HG02588 (cell line): Measurements from ENCODE around the gene F10.

Experiments
- ATAC-seq: cut with Tn5 transposase; IDR thresholded peaks from one replicate; pipeline ENCODE4 v1.9.1; 2021; ENCODE audit warnings: mild to moderate bottlenecking, moderate library complexity; ENCODE audit not compliant: unreplicated experiment

The F10 gene

GRCh38 chr13:113086031-113086750 is 36.4 kb upstream of the F10 start:
- ATAC-seq: no peak

DNA sequence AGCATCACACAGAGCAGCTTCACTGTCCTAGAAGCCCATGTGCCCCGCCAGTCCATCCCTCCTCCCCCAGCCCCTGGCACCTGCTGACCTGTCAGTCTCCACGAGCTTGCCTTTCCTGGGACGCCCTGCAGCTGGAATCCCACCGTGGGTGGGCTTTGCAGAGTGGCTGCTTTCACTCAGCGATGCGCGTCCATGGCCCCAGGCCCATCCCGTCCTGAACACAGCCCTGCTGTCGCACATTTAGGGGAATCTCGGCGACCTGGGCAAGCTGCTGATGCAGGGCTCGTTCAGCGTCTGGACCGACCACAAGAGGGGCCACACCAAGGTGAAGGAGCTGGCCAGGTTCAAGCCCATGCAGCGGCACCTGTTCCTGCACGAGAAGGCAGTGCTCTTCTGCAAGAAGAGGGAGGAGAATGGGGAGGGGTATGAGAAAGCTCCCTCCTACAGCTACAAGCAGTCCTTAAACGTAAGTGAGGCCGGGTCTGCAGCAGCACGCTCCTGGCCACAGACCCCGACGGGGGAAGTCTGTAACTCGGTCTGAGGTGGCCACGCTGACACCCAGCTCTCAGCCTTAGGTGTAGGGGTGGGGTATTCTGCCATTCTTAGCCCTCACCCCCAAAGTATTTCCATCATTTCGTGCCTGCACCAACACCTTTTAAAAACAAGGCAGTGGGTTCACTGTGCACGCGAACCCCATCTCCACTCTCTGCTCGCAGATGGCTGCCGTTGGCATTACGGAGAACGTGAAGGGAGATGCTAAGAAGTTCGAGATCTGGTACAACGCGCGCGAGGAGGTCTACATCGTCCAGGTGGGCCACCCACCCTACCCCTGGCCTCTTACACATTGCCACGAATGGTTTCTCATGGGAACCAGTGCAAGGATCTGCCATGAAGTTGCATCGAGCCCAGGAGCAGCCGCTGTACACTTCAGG is 35.3 kb upstream of the F10 start:
- no peak for ATAC-seq

- ATAC-seq: no peak
These were observed 34.5 kb upstream of the F10 start for GRCh38 chr13:113087923-113088690.

DNA sequence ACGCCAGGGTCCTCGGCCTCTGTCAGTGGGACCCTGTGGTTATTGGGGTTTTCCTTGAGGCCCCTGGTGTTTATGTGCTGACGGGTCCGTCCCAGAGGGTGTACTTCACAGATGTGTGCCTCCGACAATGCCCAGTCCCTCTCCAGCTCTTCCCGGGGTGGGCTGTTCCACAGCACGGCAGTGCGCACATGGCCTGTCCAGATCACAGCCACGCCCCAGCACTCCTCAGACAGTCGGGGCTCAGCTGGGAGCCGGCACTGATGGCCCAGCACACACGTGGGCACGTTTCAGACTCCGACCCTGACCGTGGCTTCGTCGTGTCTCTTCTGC is 33.9 kb upstream of the F10 start:
- ATAC-seq: no peak

- no peak for ATAC-seq
These were observed 32.7 kb upstream of the F10 start for GRCh38 chr13:113089693-113090414.

DNA sequence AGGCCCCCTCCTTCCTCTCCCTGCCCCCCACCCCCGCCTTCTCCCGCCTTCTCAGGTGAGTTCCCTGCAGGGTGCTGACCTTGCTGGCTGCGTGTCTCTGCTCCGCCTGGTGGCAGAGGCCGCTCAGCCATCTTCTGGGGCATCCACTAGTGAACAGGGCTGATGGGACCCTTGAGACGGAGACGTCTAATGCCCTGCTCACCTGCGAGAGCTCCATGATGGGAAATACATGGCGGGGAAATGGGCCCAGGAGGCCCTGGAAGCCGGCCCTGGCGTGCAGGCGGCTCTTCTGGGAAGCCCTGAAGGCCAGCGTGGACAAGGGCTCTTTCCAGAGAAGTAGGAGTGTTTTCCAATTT is 32.2 kb upstream of the F10 start:
- no peak for ATAC-seq

DNA sequence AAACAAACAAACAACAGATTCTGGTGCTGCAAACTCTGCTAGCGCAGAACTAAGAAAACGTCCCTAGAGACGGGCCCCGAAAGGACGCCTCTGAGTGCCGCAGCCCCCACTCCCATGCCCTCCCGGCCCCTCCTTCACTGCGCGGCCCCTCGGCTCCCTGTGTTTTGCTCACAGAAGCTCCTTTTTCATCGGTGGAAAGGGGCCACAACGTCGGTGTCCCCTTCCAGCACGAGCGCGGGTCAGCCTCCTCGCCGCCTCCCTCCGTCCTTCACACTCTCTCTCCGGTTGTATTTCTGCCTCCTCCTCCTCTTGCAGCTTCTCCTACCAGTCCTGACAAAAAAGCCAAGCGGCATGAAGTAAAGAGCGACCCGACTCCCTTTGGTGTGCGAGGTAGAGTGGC is 31.8 kb upstream of the F10 start:
- ATAC-seq: no peak

- ATAC-seq: no peak
These were observed 31.3 kb upstream of the F10 start for GRCh38 chr13:113091211-113091771.

GRCh38 chr13:113091891-113092775 is 30.5 kb upstream of the F10 start:
- no peak for ATAC-seq

GRCh38 chr13:113092776-113093579 is 29.6 kb upstream of the F10 start:
- no peak for ATAC-seq

GRCh38 chr13:113093580-113094409 is 28.8 kb upstream of the F10 start:
- ATAC-seq: no peak

DNA sequence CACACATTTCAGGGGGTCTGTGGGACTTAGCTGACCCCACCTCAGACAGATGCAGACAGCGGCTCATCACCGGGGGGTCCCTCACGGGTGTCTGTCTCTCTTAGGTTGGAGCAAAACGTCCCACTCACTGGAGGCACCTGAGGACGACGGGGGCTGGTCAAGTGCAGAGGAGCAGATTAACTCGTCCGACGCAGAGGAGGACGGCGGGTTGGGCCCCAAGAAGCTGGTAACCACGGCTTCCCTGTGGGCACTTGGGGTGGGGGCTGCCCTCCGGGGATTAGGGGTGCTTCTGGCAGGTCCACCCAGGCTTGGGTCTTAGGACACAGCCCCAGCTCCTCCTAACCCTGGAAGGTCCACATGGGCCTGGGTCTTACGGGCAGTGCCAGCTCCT is 28.2 kb upstream of the F10 start:
- no peak for ATAC-seq

DNA sequence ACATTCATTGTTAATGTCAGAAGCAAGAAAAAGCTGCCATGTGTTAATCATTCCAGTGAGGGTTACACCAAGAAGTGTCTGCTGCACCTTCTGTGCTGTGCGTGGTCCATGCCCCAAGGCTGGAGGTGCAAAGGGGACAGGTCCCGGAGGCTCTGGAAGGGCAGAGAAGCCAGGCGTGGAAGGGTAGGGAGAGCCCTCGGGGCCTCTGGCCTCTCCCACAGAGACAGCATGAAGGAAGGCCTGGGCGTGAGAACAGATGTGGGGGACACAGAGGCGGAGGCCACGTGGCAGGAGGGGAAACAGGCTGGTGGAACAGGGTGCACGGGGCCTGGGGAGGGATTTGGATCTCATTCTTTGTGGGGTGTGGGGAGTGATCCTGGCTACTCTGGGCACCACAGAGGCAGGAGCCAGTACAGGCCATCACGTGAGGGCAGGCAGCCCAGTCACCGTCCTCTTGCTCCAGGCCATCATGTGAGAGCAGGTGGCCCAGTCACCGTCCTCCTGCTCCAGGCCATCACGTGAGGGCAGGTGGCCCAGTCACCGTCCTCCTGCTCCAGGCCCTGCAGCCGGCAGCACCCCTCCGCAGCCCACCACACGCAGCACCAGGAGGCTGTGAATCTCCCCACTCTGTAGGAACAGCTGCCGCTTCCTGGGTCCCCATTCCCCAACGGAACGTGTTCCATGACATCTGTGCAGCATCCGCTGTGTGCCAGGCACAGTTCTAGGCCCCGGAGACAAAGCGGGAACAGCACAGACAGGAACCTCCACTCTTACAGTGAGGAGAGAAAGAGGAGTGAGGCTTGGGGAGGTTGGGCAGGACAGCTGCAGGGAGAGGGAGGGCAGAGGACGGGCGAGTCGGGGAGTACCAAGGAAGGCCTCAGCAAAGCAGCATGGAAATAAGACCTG is 27.2 kb upstream of the F10 start:
- no peak for ATAC-seq

DNA sequence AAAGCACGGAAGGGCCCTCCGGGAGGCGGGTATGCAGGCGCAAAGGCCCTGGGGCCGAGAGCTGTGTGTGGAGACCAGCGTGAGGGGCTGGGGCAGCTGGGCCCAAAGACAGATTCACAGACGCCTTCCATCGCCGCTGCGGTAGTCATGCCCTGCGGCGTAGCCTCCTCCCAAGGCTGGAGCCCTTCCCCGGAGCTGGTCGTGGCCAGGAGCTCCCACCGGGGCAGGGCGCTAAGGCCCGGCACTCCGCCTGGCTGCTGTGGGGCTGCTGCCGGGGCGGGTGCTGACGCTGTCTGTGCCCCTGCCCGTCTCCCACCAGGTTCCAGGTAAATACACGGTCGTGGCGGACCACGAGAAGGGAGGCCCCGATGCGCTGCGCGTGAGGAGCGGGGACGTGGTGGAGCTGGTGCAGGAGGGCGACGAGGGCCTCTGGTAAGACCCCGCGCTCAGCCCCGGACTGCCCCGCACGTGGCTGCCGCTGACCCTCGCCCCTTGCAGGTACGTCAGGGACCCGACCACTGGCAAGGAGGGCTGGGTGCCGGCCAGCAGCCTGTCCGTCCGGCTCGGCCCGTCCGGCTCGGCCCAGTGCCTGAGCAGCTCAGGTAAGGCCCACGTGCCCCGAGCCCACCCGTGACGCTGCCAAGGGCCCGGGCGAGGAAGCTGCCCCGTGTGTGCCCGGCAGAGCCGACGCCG is 26.4 kb upstream of the F10 start:
- ATAC-seq: no peak

- no peak for ATAC-seq
These were observed 25.8 kb upstream of the F10 start for GRCh38 chr13:113096745-113097305.

DNA sequence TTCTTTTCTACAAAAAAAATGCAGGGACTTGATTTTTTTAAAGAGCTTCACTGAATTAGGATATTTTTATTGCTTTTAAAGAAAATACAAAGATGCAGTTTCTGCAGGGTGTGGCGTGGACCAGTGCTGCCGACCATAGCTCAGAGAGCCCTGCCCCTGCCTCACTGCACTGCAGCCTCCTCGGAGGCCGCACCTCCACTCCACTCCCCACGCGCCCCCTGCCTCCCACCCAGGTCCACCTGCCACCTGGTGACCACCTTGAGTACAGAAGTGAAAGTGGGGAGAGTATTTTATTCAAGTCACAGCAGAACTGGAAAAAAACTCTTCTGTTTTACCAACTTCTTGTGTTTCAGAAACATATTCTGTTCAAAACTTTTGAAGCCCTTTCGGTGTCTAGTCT is 24.9 kb upstream of the F10 start:
- ATAC-seq: no peak
